ENCODE results near the gene NEU3.

GRCh38 chr11:75066061-75066460 lies 77.3 kb downstream of the NEU3 start:
- no peak for TF ChIP-seq HDAC2 (CRISPR knock-in tag; IDR thresholded peaks at IDR 0.05)
- TF ChIP-seq BCL6 (CRISPR knock-in tag; IDR thresholded peaks at IDR 0.05), result no peak
- no peak for TF ChIP-seq STAG1 (CRISPR knock-in tag; IDR thresholded peaks at IDR 0.05)
- no peak for TF ChIP-seq ZNF674 (CRISPR knock-in tag; IDR thresholded peaks at IDR 0.05; ENCODE audit: low read depth)
- no peak for TF ChIP-seq CC2D1A (CRISPR knock-in tag; IDR thresholded peaks at IDR 0.05)
- TF ChIP-seq SUZ12 (IDR thresholded peaks at IDR 0.05; ENCODE audit: low read depth, low read length), result no peak
- TF ChIP-seq CEBPB (IDR thresholded peaks at IDR 0.05; ENCODE audit: borderline replicate concordance, low read depth, low read length), result no peak
- TF ChIP-seq ZNF883 (CRISPR knock-in tag; IDR thresholded peaks at IDR 0.05; ENCODE audit: not compliant biosample characterization), result no peak
- TF ChIP-seq NCOA1 (CRISPR knock-in tag; IDR thresholded peaks at IDR 0.05), result no peak
- TF ChIP-seq MYC (CRISPR knock-in tag; IDR thresholded peaks at IDR 0.05; ENCODE audit: borderline replicate concordance), result no peak
- TF ChIP-seq CTCF (CRISPR knock-in tag; IDR thresholded peaks at IDR 0.05), result no peak
